GM19099 (cell line): Measurements from ENCODE around the gene TUSC7.

Experiments used
- POLR2A ChIP-seq: IDR thresholded peaks from 3 replicates; pipeline ENCODE4 v1.6.1; 2011; ENCODE audit warnings: low read depth; ENCODE audit not compliant: insufficient read length; ENCODE audit errors: extremely low read depth

The TUSC7 gene

DNA sequence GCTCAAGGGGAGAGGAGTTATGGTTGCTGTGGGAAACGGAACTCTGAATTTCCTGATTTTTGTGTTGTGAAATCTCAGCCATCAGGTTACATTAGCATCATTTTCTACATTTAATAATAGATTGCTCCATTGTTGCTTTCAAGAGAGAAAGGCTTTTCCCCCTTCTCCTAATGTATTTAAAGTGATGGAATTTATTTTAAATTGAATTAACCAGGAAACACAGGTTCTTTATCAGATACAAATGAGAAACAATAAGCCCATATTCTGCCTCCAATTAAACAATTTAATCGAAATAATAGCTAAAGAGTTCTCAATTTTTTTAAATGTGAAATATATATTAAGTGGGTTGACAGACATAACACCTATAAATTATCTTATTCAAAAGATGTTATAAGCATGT lies 30.1 kb downstream of the TUSC7 start:
- TF ChIP-seq POLR2A: no peak

DNA sequence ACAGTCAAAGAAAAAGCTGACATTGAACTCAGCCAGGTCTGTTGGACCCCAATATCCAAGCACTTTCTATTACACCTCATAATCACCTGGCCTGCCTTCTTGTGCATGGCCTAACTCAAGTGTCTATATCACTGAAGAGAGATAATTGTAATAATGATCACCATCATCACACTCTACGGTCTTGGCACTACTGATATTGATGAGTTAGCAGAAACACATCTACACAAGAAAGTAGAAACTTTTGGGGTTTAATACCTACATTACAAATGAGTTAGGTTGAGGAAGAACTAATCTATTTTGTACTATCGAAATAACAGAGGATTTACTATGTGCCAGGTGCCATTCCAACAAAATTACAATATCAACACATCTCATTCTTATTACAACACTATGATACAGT lies 30.7 kb downstream of the TUSC7 start:
- no peak for TF ChIP-seq POLR2A

DNA sequence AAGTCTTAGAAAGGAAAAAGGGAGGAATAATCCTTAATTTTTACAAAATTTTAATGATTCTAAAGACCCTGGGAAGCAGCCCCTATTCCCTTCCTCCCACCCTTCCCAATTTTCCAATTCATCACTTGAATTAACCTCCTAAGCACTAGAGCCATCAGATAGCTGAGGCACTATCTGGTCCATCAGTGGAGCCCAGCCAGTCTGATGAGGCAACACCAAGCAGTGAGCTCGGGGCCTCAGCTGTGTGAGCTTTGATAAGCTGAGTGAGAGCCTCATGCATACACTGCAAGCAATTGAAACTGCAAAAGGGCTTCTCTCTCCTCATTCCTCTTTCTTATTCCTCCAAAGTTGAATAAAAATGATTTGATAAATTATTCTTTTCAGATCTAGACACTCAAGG lies 31.9 kb downstream of the TUSC7 start:
- no peak for TF ChIP-seq POLR2A

DNA sequence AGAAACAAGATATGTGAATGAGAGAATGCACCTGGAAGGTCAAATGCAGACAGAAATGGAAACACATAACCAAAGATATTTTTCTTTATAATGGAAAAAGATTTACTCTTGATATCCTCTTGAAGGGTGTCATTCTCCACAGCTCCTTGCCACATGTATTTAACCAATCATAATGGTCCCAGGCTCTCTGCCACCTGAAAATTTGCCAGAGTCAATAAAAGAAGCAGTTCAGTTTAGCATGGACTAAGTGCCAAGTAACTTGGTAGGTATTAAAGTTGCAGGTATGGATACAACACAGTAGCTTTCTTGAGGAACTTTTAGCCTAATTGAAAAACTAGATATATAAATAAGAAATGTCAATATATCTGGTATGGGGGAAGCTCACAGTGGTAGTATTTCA lies 33.5 kb downstream of the TUSC7 start:
- TF ChIP-seq POLR2A: no peak

DNA sequence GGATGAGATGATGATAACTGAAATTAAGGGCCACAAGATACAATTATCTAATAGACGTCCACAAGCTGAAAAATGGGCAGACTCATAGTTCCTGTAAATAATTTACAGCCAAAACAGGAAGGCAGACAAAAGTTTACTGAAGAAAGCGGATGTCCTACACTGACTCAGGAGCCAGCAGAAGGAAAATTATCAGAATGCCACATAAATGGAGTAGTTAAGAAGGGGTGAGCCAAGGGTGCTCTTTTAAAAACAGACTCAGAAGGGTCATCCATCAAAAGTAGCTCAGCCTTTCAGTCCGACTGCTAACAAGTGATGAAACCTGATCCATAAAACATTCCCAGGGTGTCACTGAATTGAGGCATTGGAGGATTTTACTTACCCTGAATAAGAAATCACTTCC lies 39.8 kb downstream of the TUSC7 start:
- no peak for TF ChIP-seq POLR2A

DNA sequence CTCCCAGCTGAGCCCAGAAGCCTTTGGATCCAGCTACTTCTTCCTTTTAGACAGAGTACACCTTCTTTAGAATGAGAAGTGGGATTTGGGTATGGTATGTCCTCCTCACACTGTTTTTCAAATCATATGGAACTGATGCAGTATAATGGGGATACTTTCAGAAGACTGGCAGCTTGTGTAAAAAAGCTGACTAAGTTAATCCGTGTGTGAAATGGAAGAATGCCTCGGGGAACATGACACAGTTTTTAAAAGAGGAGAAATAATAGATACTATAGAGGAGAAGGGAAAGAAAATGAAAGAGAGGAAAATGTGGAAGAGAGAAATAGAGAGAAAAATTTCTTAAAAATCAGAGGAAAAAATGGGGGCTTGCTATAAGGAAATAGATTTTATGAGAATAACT lies 47.7 kb downstream of the TUSC7 start:
- no peak for TF ChIP-seq POLR2A

DNA sequence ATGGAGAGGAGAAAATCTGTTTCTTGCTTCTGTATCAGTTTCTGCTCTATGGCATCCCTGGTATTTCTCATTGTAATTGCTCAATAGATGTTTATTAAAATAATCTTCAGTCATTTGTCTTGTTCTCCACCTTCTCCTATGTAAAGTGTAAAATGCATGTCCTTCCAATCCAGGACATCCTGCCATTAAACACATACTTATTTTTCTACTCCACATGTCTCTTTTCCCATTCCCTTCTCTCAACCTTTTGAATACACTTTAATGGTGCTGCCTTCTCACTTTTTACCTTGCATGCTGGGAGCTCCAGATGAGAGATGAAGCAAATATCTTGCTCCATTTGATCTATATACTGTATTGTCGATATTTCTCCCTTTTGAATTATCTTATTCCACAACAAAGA lies 49.7 kb downstream of the TUSC7 start:
- no peak for TF ChIP-seq POLR2A
